HCEC 1CT (cell line): ENCODE results near the gene SAMD4A.

Experiments
- DNase-seq: peaks from one replicate; pipeline ENCODE4 v3.0.0-alpha.2; 2017

SAMD4A gene

GRCh38 chr14:54667026-54667744 is 100.3 kb downstream of the SAMD4A start:
- DNase-seq: no peak

- no peak for DNase-seq
Measured at GRCh38 chr14:54667764-54668163, 100.8 kb downstream of the SAMD4A start.

- peak; percentile 85 for DNase-seq
Measured at GRCh38 chr14:54669721-54670561, 103.0 kb downstream of the SAMD4A start.

GRCh38 chr14:54671537-54671936 is 104.6 kb downstream of the SAMD4A start:
- DNase-seq: no peak

GRCh38 chr14:54672181-54672580 is 105.3 kb downstream of the SAMD4A start:
- no peak for DNase-seq

- no peak for DNase-seq
Measured at GRCh38 chr14:54672688-54673087, 105.8 kb downstream of the SAMD4A start.

GRCh38 chr14:54673193-54674045 is 106.5 kb downstream of the SAMD4A start:
- DNase-seq: no peak

- DNase-seq: no peak
Measured at GRCh38 chr14:54674046-54674741, 107.3 kb downstream of the SAMD4A start.

- no peak for DNase-seq
Measured at GRCh38 chr14:54675236-54676128, 108.6 kb downstream of the SAMD4A start.

GRCh38 chr14:54676812-54677708 is 110.1 kb downstream of the SAMD4A start:
- peak; percentile 91 for DNase-seq

- DNase-seq: no peak
Measured at GRCh38 chr14:54680651-54681050, 113.7 kb downstream of the SAMD4A start.

GRCh38 chr14:54681811-54682261 is 114.9 kb downstream of the SAMD4A start:
- DNase-seq: peak; percentile 83

- no peak for DNase-seq
Measured at GRCh38 chr14:54682578-54682977, 115.7 kb downstream of the SAMD4A start.

- DNase-seq: peak; percentile 91
Measured at GRCh38 chr14:54683882-54684794, 117.2 kb downstream of the SAMD4A start.

- DNase-seq: no peak
Measured at GRCh38 chr14:54685286-54685845, 118.4 kb downstream of the SAMD4A start.

- DNase-seq: peak; percentile 79
Measured at GRCh38 chr14:54686219-54686870, 119.4 kb downstream of the SAMD4A start.

- DNase-seq: no peak
Measured at GRCh38 chr14:54686871-54687749, 120.2 kb downstream of the SAMD4A start.
